Activated CD4-positive, alpha-beta T cell treated with anti-CD3 and anti-CD28 coated beads, Interleukin-2, Interleukin-6, amounts not matched to agents 100 ng/mL and 50 ng/mL, durations not matched to agents 16 hours and 8 hours (primary cell): ENCODE measurements around the gene ZNF106.
A peak's percentile ranks its signal among the peaks of the same experiment; 100 is the strongest.

ENCODE experiments used
- DNase-seq: peaks from one replicate; pipeline ENCODE4 v3.0.0-alpha.2; 2020

Gene ZNF106

DNA sequence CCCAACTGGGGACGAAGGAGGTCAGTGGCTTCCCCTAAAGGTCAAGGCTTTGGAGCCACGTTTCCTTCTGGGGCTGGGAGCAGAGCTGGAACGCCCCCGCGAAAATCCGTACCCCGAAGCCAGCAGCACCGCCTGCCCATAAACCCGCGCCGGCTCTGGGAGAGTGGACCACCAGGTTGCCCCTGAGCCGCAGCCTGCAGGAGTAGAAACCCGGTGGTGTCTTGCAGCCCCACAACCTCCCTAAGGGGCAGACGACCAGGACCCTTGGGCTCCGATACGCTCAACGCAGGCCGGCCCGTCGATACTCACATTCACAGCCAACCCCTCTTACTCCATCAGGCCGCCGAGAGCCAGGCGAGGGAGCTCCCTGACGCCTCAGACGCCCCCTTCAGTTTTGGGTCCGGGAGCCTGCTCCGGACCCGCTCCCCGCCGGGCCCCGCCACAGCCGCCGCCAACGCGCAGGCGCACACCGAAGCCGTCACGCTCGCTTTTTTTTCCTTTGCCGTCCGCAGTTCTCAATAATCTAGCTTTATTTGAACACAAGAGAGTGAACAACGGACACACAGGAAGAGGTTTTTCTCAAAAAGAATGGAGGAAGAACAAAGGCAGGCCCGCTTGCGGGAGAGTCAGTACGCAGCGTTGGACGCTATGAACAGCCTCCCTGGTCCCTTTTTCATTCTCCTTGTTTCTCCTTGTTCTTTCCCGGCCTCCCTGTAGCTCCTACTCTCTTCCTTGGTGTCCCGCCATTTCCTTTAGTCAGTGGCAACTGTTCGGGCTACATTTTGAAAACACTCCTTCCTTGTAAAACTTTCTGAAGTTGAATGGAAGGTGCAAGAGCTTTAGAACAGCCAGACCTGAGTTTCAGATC lies at the start of gene ZNF106:
Gene ZNF106 (minus strand): TSS at position 471 of the 868 bp plus-strand sequence. CDS start 18,852 bp downstream, outside the sequence.
- peak; percentile 93 for DNase-seq

DNA sequence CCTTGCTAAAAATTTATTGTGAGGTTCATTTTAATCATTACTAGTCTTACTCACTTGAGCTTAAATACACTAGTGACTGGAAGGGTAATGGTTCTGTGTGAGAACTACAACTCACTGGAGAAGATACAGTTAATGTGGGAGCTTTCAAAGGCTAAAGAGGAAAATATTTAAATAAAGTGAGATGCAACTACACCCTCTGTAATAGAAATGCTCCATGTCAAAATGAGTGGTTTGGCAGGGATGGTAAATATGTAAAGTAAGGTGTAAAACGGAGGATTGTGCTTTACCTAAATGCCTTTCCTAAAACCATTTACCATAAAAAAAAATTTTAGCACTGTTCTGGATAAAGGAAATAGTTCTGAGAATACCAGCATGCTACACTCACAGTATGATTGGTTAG lies 42.3 kb upstream of the ZNF106 start:
- no peak for DNase-seq

DNA sequence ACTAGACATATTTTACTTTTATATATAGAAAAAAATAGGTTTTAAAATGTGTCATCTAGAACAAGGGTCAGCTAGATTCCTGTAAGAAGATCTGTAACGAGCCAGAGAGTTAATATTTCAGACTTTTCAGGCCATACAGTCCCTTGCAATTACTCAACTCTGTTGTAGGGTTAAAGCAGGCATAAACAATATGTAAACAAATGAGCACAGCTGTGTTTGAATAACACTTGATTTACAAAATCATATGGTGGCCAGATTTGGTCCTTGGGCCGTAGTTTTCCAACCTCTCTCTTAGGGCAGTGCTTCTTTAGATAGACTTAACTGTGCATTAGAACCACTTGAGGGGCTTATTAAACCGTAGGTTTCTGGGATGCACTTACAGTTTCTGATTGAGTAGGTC lies 38.0 kb upstream of the ZNF106 start:
- no peak for DNase-seq

DNA sequence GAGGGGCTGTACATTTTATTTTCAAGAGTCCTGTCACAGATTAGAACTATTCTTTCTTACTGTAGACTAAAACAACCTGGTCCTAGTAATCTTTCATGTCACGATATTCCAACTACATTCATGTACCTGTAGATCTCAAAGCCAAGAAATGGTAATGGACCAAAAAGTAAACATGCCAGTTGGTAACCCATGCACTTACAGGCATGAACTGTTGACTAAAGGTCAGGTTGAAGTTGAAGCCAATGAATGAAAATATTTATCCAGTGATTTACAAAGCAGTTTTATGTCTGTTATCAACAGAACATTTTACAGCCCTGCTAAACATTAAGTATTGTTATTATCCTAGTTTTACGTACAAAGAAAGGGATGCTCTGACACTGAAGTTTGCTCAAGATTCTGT lies 32.4 kb upstream of the ZNF106 start:
- no peak for DNase-seq

DNA sequence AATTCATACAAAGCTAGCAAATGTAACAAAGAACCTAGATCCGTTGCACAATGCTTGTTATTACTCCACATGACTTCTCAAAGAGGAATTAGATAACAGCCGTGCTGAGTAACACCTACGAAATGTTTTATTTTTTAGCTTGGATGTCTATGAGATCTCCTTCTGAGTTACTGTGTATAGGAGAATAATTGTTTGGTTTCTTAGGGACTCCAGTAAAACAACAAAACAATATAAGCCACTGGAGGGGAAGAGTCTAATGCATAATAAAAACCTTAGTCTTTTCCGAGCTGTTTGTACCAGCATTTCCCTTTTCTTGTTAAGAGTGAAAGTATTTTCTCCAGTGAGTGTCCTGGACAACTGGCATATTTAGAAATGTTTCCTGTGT lies 20.1 kb upstream of the ZNF106 start:
- no peak for DNase-seq

DNA sequence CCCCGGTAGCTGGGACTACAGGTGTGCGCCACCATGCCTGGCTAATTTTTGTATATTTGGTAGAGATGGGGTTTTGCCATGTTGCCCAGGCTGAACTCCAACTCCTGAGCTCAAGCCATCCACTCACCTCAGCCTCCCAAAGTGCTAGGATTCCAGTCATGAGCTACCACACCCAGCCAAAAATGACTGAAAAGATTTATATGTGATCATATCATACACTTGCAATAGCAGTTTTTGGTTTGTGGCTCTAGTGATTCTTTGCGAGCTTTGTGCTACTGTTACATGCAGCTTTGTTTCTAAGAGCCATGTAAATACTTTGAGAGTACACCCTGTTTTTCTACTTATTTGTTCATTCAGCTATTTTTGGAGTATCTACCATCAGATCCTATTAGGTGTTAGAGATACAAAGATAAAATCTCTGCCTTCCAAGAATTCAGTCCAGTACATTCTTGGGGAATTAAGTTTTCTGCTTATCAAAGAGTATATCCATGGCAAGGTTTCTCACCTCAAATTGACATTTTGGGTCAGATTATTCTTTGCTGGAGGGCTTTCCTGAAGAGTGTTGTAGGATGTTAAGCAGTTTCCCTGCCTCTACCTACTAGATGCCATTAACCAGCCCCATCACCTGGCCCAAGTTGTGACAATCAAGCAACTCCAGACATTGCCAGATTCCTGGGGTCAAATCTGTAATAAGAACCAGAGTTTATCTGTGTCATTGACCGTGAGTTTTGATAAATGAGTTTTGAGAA lies 19.5 kb upstream of the ZNF106 start:
- DNase-seq: no peak

DNA sequence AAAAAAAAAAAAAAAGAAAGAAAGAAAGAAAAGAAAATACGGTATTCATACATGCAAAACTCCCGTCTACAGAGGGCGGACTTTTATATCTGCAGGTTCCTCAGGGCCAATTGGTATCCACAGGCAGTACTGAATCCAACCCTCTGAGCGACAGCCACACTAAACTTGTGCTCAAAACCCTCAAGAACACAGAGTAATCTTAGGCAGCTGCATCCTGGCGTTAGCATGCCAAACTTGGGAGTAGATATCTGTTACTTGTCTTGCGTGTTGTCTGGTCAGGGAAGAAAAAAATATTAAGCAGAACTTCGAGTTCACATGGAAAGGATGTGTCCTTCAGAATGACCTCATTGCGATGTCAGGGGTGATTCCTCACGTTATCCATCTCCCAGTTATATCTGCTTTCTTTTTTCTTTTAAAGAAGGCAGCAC lies 17.3 kb upstream of the ZNF106 start:
- DNase-seq: no peak

DNA sequence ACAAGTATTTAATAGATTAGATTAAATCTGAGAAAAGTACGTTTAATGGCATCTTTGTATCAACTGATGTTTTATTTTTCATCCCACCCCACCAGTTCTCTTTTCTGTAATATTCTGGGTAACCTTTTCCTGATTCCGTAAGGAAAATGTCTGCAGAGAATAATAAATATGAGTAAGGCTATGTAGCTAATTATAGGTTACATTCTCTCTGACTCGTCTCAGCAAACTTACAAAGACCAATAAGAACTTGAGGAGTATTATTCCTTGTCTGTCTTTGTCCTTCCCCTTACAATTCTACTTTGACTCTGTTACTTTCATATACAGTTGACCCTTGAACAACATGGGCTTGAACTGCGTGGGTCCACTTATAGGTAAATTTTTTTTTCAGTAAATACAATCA lies 16.6 kb upstream of the ZNF106 start:
- DNase-seq: no peak

DNA sequence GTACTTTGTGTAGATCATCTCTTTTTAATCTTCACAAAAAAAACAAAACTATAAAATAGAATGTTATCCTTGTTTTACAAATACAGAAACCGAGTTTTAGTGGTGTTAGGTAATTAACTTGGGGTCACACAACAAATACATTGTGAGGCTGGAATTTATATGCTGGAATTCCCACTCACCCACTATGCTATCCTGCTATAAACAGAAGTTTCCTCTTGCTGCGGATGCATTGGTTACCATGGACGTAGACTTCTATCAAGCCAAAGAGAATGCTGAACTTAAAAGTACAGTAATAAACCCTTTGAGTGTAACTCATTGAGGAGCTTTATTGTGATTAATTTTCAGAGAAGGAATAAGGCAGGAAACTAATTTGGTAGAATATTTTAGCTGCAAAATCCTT lies 13.7 kb upstream of the ZNF106 start:
- no peak for DNase-seq

DNA sequence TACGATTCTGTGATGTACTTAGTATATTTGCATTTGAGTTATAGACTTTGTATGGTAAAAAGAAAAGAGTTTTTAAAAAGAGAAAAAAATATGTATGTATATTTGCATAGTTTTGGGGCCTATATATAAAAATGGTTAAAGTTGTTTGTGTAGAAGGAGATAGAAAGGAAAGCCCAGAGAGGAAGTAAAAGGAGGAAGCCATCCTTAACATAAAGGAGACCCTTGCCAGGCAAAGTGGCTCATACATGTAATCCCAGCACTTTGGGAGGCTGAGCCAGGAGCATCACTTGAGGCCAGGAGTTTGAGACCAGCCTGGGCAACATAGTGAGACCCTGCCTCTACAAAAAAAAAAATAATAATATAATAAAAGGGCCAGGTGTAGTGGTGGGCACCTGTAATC lies 12.9 kb upstream of the ZNF106 start:
- DNase-seq: no peak

DNA sequence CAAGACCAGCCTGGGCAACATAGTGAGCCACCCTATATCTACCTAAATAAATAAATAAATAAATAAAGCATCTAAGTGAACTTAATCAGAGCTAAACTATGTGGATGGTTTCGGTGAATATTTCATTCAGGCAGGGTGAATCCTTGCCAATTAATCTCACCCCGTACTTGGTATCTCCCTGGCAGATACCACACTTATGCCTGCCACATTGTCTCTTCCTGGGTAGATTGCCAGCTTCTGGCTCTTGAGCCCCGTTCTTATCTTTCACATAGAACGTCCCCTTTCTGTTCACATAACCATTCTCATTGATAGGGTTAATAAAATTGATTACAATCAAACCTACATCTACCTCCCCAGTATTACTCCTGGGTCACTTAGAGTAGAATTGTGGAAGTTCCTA lies 11.5 kb upstream of the ZNF106 start:
- no peak for DNase-seq

DNA sequence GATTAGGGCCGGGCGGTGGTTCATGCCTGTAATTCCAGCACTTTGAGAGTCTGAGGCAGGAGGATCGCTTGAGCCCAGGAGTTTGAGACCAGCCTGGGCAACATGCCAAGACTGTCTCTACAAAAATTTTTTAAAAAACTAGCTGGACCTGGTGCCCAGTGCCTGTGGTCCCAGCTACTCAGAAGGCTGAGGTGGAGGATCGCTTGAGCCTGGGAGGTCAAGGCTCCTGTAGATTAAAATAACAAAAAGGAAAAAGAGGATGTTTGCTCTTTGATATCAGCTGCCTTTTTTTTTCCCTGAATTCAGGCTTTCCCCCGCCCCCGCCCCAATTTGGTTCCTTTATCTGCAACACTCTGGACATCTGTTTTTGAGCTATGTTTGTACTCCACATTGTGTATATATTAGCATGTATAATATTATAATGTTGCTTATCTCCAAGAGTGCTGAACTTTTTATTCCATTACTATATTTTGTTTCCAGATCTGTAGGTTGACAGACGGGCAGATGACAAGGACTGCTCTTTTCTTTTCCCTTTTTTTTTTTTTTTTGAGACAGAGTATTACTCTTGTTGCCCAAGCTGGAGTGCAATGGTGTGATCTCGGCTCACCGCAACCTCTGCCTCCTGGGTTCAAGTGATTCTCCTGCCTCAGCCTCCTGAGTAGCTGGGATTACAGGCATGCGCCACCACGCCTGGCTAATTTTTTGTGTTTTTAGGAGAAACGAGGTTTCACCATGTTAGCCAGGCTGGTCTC lies 9.1 kb upstream of the ZNF106 start:
- no peak for DNase-seq

DNA sequence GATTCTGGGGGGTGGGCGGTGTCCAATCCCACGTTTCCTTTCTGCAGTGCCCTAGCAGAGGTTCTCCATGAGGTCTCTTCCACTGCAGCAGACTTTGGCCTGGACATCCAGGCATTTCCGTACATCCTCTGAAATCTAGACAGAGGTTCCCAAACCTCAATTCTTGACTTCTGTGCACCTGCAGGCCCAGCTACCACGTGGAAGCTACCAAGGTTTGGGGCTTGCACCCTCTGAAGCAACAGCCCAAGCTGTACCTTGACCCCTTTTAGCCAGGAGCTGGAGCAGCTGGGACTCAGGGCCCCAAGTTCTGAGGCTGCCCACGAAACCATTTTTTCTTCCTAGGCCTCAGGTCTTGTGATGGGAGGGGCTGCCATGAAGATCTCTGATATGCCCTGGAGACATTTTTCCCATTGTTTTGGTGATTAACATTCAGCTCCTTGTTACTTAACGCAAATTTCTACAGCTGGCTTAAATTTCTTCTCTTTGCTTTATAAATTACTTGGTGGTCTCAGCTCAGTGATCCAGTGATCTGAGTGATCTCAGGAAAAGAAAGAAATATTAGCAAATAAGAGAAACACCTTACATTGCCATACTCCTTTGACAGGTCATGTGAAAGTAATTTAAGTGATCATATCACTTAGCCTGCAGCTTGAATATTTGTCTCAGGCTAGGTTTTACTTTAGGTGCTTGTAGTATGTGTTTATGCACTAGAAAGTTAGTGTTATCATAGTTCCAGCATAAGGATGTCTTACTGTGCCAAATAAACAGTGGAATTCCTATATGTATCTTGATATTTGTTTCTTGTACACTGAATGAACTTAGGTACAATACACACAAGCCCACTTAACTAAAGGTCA lies 7.5 kb upstream of the ZNF106 start:
- DNase-seq: no peak

DNA sequence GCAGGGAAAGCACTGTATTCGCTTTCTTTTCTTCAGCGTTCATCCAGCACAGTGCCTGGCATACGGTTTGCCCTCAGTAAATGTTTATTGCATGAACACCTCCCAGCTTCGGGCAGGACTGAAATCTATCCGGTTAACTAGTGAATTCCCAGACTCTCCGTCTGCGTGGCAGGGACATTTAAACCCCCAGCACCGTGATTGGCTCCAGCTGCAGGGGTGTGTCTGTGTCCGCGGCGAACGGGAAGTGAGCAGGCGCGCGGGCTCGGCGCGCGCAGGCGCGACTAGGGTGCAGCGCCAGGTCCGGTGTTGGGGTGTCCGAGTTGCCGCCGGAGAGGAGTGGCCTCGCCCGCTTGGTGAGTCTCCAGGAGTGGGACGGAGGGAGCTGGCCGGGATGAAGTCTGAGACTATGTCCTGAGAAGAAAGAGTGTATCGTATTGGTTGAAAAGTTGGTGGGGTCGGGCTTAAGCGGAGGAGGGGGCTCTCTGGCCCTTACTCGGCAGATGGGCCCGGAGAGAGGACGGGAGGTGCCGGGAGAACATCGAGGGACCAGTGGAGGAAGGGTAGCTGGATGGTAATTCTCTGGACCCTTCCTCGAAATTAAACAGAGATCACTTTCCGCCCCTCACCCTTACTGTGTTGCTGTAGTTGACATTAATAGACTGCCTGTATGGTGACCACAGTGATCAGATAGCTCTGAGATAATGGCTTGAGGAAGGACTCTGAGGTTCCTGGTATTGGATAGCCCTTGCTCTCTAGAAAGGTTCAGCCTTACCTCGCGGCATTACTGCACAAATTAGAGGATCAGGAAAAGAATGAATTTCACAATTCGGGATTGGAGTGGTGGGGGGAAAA lies 4.6 kb upstream of the ZNF106 start, which contains the start of gene SNAP23:
Gene SNAP23 (plus strand): TSS at position 274 of the 852 bp plus-strand sequence. CDS start 16,213 bp downstream, outside the sequence.
- DNase-seq: peak; percentile 92

DNA sequence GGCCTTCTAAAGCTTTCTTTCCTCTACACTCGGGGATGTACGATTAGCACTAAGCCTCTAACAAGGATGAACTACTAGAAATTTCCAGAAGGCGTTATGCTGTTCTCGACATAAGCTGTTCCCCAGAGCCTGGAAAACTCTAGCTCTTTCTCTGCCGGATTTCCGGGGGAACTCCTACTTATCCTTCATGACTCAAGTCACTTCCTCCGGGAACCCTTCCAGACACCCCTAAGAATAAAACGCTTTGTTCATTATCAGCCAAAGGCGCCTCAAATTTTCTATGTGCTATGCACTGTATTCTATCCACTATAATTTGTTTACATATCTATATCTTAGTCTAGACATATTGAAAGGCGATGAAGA lies 4.0 kb upstream of the ZNF106 start:
- no peak for DNase-seq

DNA sequence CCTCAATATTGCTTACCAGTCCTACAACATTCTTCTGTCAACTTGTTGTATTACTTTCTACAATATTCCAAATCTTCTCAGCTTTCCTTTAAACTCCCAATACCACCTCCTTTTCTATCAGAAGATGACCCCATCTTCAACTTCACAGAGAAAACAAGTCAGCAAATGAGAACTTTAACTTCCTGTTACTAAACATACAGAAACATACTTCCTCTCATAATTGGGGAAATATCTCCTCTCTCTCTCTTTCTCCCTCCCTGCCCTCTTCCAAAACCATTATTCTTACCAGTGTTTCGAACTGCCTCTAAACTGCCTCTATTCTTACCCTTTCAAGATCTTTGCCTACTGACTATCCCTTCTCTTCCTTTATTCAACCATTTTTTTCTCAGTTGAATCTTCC lies 2.7 kb upstream of the ZNF106 start:
- no peak for DNase-seq

DNA sequence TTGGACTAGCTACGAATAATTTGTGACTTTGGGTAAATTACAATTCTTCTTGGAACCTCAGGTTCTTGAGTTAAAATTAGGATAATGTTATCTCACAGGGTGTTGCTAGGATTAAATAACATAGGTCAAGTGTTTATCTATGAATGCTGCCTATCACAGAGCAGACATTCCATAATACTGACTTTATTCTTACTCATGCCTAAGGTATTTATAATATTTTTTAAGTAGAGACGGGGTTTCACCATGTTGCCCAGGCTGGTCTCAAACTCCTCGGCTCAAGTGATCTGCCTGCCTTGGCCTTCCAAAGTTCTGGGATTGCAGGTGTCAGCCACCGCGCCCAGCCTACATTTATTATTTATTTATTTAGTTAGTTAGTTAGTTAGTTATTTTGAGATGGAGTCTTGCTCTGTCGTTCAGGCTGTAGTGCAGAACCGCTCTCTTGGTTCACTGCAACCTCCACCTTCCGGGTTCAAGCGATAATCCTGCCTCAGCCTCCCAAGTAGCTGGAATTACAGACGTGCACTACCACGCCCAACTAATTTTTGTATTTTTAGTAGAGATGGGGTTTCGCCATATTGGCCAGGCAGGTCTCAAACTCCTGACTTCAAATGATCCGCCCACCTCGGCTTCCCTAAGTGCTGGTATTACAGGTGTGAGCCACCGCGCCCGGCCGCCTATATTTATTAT lies 741 bp upstream of the ZNF106 start:
- no peak for DNase-seq

DNA sequence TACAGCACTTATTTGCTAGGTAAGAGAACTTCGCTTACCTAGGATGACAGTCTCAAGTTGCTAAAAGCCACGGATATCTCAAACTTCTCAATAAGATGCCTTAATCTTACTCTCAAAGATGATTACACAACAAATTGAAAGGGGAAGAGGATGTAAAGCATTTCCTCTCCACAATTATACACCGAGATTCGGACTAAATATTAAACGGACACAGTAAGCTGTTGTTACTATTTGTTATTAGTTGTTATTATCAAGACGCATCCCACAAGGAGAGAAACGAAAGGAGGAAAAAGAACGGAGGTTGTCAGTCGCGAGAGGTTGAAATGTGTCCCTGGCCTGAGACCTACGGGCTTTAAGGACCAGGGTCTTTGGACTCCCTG lies 660 bp downstream of the ZNF106 start:
- peak; percentile 10 for DNase-seq

DNA sequence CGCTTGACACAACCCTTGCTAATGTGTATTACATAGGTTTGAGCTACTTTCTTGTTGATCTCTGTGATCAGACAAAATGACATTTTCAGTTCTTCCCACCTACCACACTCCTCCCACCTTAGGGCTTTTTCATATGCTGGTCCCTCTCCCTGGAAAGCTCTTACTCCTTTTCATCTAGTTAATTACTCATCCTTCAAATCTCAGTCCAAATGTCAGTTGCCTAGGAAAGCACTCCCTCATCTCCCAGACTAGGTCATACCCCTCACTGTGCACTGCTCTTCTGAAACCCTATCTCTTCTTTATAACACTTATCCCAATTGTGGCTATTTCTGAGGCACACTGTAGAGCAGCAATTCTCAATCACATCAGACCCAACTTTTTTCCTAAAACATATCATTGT lies 7.3 kb downstream of the ZNF106 start:
- no peak for DNase-seq

DNA sequence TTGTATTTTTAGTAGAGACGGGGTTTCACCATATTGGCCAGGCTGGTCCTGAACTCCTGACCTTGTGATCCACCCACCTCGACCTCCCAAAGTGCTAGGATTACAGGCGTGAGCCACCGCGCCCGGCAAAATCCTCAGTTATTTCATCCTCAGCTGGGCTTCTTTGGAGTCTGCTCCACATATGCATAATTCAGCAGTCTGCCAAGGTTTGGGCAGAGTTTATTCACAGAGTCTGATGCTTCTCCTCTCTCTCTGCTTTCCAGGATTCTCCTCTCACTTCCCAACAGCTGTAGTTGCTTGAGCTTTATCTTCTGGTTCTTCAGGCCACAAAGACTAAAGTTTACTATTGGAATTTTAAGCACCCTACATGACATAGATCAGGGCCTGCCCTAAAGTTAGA lies 8.2 kb downstream of the ZNF106 start:
- no peak for DNase-seq

DNA sequence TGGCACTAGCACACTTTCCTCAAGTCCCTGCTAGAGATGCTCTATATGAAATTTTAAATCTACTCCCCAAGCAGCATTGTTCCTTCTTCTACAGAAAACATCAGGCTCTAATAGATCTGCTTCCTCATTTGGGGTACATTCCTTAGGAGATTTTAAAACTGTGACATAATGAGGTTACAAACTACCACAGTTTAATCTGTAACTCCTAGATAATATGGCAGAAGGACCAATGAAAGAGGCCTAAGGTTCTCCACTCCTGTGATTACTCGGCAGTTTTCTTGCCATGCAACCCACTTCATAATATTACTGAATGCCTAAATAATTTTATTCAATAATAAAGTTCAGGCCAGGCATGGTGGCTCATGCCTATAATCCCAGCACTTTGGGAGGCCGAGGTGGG lies 16.1 kb downstream of the ZNF106 start:
- no peak for DNase-seq
